ENCODE results near the gene KCTD4. TPM values are rescaled to one million over a fixed set of nuclear protein-coding genes. Genes with fewer than 3 reads are reported as not detected.

The KCTD4 gene
- total RNA-seq, 1 donor from 2014 or later, result not detected

GRCh38 chr13:45229172-45229571, 28.3 kb upstream of the KCTD4 start:
- H3K4me1 Mint-ChIP-seq (ENCODE audit: unreplicated experiment), result peaks cover 8% of the 10 kb centered on the region
- DNase-seq (ENCODE audit: extremely low spot score, unreplicated experiment), result no peak
- peaks cover 19% of the 10 kb centered on the region for H3K36me3 Mint-ChIP-seq
- no peaks in the 10 kb centered on the region for H3K27me3 Mint-ChIP-seq
- TF ChIP-seq CTCF (conservative IDR thresholded peaks at IDR 0.05), result no peak
- H3K27ac Mint-ChIP-seq, result no peak overlapping the region
- no peaks in the 10 kb centered on the region for H3K9me3 Mint-ChIP-seq
- no peak overlapping the region for H3K4me3 Mint-ChIP-seq

GRCh38 chr13:45228002-45228401, 27.2 kb upstream of the KCTD4 start:
- no peak for TF ChIP-seq CTCF (conservative IDR thresholded peaks at IDR 0.05)
- no peaks in the 10 kb centered on the region for H3K9me3 Mint-ChIP-seq
- no peak overlapping the region for H3K4me3 Mint-ChIP-seq
- no peak overlapping the region for H3K27ac Mint-ChIP-seq
- H3K36me3 Mint-ChIP-seq, result peaks cover 19% of the 10 kb centered on the region
- no peak for DNase-seq (ENCODE audit: extremely low spot score, unreplicated experiment)
- H3K27me3 Mint-ChIP-seq, result no peaks in the 10 kb centered on the region
- H3K4me1 Mint-ChIP-seq (ENCODE audit: unreplicated experiment), result peaks cover 8% of the 10 kb centered on the region

DNA sequence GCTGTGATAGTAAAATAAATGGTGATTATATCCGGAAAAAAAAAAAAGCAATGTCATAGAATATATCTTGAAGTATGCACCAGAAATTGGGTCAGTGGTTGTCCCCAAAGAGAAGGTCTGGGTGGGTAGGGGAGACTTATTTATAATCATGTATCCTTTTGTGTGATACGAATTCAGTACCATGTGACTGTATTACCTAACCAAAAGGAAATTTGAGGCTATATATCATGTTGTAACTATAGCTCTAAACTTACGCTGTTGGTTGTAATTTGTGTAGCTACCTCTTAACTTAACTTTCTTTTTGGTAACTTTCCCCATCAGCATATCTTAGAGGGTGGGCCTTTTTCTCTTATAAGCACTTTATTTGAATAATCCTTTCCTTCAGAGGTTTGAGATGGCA, 25.2 kb upstream of the KCTD4 start:
- Mint-ChIP-seq H3K27ac (no peak overlapping the region), H3K9me3 (no peaks in the 10 kb centered on the region), H3K4me1 (ENCODE audit: unreplicated experiment) (peaks cover 4% of the 10 kb centered on the region), H3K27me3 (no peaks in the 10 kb centered on the region), H3K36me3 (peaks cover 23% of the 10 kb centered on the region), H3K4me3 (no peak overlapping the region)
- no peak for TF ChIP-seq CTCF (conservative IDR thresholded peaks at IDR 0.05)
- DNase-seq (ENCODE audit: extremely low spot score, unreplicated experiment), result no peak

GRCh38 chr13:45225370-45225769, 24.5 kb upstream of the KCTD4 start:
- no peak for DNase-seq (ENCODE audit: extremely low spot score, unreplicated experiment)
- Mint-ChIP-seq H3K9me3 (no peaks in the 10 kb centered on the region), H3K4me1 (ENCODE audit: unreplicated experiment) (peaks cover 4% of the 10 kb centered on the region), H3K36me3 (peaks cover 23% of the 10 kb centered on the region), H3K4me3 (no peak overlapping the region), H3K27me3 (no peaks in the 10 kb centered on the region), H3K27ac (no peak overlapping the region)
- TF ChIP-seq CTCF (conservative IDR thresholded peaks at IDR 0.05), result no peak

DNA sequence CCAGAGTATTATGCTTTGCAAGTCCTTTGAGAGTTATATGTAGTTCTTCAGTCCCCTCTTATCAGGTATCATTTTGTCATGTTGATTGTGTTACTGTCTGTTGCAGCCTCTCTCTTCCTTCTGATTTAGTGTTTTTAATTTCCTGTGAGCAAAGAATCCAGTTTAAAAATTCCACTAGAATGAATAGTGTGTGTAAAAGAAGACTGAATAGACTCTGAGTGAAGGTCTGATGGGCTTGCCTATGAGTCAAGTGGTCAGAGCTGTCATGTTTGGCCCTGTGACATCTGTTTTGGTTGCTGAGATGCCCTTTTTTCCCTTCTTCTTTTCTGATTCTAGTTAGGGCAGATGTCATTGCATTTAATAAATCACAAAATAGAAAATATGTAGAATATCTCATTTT, 23.3 kb upstream of the KCTD4 start:
- no peaks in the 10 kb centered on the region for H3K27me3 Mint-ChIP-seq
- no peak overlapping the region for H3K27ac Mint-ChIP-seq
- H3K9me3 Mint-ChIP-seq, result no peaks in the 10 kb centered on the region
- H3K36me3 Mint-ChIP-seq, result peaks cover 17% of the 10 kb centered on the region
- DNase-seq (ENCODE audit: extremely low spot score, unreplicated experiment), result no peak
- no peak for TF ChIP-seq CTCF (conservative IDR thresholded peaks at IDR 0.05)
- no peak overlapping the region for H3K4me3 Mint-ChIP-seq
- peaks cover 12% of the 10 kb centered on the region for H3K4me1 Mint-ChIP-seq (ENCODE audit: unreplicated experiment)

- Mint-ChIP-seq H3K4me1 (ENCODE audit: unreplicated experiment) (peaks cover 21% of the 10 kb centered on the region), H3K27ac (no peak overlapping the region), H3K4me3 (no peak overlapping the region), H3K27me3 (no peaks in the 10 kb centered on the region), H3K36me3 (peaks cover 10% of the 10 kb centered on the region), H3K9me3 (no peaks in the 10 kb centered on the region)
- no peak for TF ChIP-seq CTCF (conservative IDR thresholded peaks at IDR 0.05)
- DNase-seq (ENCODE audit: extremely low spot score, unreplicated experiment), result no peak
Measured at GRCh38 chr13:45222919-45223318, 22.1 kb upstream of the KCTD4 start.
